Stimulated activated CD8-positive, alpha-beta memory T cell treated with anti-CD3 and anti-CD28 coated beads, Interleukin-12 subunit alpha, Interleukin-12 subunit beta, amount 100 ng/mL, for 24 hours (primary cell): ENCODE data around the gene PLEKHJ1.
"Not testable (repeated sequence)": the region's sequence is repeated elsewhere in the genome, so short reads cannot be mapped to it uniquely, and the experiment has no call there.

Source experiments
- DNase-seq: peaks from one replicate; pipeline ENCODE4 v3.0.0-alpha.2; 2020; ENCODE audit errors: extremely low read depth

PLEKHJ1 gene, protein sequence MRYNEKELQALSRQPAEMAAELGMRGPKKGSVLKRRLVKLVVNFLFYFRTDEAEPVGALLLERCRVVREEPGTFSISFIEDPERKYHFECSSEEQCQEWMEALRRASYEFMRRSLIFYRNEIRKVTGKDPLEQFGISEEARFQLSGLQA

DNA sequence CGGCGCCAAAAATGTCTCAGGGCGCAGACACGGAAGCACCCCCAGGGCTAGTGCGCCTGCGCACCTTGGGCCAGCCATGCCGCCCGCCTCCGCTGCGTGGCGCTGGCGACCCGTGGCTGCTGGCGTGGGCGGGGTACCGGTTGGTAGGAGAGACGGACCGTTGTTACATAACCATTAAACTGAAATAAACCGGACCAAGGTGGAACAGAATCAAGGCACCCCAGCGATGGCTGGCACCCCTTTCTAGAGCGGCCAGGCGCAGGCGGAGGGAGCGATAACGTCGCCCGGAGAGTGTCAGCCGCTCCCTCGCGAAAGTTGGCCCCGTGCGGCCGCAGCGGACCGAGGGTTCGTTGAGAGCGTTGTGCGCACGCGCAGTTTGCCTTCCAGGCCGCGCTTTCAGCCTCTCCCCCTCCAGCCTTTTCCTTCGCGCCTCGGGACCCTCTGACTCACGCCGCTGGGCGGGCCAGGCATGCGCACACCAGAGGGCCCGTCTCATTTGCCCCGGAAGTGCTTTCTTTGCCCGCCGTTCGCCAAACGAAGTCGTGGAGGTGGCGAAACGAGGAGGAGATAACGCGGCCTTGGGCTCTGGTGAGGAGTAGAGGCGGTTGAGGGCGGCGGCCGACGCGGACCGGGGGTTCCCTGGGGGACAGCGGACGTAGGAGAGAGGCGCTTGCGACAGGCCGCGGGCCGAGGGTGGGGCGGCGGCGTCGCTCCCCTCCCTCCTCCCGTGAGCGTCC lies at the start of gene PLEKHJ1, which contains the start of gene SF3A2:
Gene PLEKHJ1 (minus strand): TSS at position 16 of the 737 bp plus-strand sequence. CDS start 81 bp downstream, outside the sequence.
Gene SF3A2 (plus strand): TSS at position 511 of the 737 bp plus-strand sequence. CDS start 6,595 bp downstream, outside the sequence.
- DNase-seq, result peak; percentile 95

DNA sequence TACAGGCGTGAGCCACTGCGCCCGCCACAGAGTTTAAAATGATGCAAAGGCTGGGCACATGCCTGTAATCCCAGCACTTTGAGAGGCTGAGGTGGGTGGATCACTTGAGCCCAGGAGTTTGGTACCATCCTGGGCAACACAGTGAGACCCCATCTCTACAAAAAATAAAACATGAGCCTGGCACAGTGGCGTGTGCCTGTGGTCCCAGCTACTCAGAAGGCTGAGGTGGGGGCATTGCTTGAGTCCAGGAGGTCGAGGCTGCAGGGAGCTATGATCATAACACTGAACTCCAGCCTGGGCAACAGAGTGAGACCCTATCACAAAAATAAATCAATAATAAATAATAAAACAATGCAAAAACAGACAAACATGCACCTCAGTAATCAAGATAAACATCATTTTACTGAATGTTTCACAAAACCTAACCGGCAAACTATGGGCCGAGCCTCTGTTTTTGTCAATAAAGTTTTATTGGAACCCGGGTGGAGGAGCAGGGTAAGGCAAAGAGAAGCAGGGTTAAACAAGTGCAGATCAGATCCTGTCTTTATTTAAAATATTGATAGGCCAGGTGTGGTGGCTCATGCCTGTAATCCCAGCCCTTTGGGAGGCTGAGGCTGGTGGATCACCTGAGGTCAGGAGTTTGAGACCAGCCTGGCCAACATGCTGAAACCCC lies 47.8 kb upstream of the PLEKHJ1 start:
- DNase-seq, result no peak

DNA sequence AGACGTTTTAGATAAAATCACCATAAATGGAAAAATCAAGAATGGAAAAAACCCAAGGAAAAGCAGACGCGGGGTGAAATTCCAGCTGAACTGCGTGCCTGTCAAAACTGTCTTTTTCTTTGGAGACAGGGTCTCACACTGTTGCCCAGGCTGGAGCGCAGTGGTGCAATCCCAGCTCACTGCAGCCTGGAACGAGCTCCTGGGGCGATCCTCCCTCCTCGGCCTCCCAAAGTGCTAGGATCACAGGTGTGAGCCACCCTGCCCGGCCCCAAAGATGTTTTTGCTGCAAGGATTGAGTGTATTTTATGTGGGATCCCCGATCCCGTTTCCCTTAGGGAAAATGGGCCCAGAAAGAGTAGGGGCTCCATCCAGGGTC lies 46.7 kb upstream of the PLEKHJ1 start:
- no peak for DNase-seq

DNA sequence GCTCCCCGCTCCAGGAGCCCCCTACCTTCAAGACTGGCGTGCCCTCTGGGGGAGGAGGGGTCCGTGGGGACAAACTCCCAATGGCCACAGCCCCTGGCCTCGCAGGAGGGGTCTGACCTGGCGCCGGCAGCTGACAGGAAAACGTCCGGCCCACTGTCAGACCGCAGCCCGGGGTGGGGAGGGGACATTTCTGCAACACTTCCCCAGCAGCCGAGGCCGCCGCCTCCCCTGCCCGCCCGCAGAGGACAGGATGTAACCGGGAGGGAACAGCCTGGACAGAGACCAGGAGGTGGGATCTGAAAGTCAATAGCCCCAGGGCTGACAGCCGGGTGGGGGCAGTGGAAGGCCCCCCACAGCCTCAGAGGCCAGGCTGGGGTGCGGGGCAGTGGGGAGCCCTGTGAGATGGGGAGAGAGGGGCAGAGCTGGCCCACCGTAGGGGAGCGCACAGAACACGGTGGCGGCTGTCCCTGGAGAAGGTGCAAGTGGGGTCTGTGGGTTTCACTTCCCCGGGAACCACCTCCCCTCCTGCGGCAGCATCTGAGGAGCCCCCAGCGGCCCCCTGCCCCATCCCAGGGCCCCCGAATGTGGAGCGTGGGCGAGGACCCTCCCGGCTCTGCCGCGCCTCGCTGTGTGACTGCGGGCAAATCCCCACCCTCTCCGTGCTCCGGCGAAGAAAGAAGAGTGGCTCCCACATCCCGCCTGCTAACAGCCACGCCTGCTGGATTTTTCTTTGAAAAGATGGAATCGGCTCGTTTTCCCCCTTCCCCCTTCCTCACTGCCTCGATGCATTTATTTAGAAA lies 46.1 kb upstream of the PLEKHJ1 start, which contains the start of gene PEAK3:
Gene PEAK3 (minus strand): TSS at position 114 of the 800 bp plus-strand sequence. CDS start 1,244 bp downstream, outside the sequence.
- no peak for DNase-seq

DNA sequence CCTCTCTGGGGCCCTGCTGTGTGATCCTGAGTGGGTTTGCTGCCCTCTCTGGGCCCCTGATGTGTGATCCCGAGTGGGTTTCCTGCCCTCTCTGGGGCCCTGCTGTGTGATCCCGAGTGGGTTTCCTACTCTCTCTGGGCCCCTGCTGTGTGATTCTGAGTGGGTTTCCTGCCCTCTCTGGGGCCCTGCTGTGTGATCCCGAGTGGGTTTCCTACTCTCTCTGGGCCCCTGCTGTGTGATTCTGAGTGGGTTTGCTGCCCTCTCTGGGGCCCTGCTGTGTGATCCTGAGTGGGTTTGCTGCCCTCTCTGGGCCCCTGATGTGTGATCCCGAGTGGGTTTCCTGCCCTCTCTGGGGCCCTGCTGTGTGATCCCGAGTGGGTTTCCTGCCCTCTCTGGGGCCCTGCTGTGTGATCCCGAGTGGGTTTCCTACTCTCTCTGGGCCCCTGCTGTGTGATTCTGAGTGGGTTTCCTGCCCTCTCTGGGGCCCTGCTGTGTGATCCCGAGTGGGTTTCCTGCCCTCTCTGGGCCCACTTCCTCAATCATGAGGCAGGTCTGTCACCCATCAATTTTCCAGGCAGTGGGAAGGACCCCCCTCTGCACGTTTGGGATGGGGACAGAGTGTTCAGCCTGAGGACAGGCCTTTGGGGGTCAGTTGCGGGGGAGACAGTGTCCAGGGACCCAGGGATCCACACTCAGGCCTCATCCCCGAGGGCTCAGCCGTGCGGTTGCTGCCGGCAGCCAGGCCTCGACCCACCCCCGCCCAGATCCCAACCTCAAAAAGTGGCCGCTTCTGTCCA lies 45.3 kb upstream of the PLEKHJ1 start:
- not testable (repeated sequence) for DNase-seq

DNA sequence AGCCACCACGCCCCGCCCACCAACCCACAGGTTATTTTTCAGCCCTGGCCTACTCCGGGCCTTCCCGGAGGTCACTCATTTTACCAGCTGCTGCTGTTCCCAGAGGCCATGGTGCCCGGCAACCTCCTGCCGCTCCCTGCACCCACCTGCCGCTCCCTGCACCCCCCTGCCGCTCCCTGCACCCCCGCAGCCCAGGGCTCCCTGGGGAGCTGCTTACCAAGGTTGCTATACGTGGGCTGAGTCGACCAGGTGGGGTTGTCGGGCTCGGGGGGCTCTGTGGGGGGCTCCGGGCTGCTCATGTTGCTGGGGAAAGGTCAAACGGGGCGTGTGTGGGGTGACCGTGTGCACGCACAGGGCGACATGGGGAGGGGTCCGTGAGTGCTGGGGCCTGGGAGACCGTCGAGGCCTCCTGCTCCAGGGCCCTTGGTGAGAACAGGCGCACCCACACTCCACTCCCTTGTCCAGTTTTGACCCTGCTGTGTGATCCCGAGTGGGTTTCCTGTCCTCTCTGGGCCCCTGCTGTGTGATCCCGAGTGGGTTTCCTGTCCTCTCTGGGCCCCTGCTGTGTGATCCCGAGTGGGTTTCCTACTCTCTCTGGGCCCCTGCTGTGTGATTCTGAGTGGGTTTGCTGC lies 44.6 kb upstream of the PLEKHJ1 start:
- DNase-seq, result no peak

DNA sequence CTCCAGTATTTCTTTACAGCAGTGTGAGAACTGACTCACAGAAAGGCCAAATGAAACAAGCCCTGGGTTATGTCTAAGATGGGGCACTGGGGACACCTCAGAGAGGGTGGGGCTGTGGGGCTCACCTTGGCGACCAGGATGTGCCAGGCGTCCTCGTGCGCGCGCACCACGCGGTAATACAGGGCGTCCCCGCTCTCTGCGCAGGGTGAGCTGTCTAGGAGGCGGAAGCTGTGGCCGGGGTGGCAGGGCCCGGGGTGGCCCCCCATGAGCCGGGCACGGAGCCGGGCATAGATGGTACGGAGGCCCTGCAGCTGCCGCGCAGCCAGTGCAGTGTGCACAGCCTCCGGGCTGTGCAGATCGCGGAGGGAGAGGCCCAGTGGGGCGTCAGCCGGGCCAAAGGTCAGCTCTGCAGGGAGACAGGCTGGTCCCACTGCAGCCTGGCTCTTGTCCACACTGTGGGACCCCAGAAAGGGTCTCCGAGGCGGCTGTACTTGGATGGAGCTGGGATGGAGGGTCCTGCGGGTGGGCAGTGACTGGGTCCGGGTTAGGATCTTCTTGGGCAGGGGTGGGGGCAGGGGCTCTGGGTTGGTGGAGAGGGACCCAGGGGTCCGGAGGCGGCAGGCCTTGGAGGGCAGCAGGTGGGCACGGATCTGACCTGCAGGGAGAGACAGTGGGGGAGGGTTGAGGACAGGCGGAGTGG lies 42.5 kb upstream of the PLEKHJ1 start:
- no peak for DNase-seq

DNA sequence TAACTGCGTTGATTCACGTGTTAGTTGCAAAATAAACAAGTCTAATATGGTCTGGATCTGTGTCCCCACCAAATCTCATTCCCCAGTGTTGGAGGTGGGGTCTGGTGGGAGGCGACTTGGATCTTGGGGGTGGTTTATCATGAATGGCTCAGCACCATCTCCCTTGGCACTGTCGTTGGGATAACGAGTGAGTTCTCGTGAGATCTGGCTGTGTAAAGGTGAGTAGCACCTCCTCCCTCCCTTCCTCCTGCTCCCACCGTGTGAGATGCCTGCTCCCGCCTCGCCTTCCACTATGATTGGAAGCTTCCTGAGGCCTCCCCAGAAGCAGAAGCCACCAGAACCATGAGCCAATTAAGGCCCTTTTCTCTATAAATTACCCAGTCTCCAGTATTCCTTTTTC lies 41.0 kb upstream of the PLEKHJ1 start:
- no peak for DNase-seq

DNA sequence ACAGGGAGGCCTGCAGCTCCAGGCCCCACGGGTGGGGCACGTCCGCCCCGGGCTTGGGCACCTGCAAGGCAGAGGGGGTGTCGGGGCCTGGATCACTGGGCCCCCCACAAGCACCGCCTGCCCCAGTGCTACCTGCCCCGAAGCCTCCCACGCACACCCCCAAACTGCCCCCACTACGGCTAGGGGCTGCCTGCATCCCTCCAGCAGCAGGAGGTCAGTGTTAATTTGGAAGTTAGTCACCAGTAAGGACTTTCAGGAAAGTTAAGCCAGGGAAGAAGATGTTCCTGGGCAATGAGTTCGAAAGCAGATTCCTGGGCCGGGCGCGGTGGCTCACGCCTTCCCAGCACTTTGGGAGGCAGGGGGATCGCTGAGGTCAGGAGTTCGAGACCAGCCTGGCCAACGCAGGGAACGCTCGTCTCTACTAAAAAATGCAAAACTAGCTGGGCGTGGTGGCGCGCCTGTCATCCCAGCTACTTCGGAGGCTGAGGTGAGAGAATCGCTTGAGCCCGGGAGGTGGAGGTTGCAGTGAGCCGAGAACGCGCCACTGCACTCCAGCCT lies 40.4 kb upstream of the PLEKHJ1 start:
- no peak for DNase-seq

DNA sequence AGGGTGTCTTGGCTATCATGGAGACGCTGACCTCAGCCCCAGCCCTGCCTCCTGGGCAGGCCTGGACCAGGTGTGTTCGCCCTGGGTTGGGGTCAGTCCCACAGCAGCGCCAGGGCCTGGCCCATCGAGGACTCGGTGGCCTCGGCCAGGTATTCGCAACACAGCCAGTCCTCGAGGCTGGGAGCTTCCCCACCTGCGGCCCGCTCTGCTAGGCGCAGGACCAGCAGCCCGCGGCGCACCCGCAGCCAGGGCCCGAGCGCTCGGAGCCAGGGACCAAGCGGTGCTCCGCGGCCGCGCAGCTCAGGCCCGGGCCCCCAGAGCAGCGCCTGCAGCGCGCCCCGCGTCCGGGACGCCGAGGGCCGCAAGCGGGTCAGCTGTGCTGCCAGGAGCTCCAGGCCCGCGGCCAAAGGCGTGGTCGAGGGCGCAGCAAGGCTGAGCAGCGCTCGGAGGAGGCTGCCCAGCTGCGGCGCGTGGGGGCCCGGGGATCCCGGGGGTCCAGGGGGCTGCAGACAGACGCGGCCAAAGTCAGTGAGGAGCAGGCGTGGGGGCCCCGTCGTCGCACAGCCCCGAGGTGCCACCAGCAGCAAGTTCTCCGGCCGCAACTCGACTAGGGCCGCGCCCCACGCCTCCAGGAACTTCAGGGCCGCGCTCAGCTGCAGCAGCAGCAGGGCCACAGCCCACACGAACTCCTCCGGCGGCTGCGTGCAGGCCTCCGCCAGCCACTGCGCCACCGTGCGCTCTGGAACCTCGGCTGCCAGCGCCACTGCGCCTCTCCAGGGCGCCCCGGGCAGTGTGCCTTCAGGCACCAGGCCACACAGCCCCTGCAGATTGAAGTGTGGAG lies 39.7 kb upstream of the PLEKHJ1 start:
- DNase-seq, result no peak

DNA sequence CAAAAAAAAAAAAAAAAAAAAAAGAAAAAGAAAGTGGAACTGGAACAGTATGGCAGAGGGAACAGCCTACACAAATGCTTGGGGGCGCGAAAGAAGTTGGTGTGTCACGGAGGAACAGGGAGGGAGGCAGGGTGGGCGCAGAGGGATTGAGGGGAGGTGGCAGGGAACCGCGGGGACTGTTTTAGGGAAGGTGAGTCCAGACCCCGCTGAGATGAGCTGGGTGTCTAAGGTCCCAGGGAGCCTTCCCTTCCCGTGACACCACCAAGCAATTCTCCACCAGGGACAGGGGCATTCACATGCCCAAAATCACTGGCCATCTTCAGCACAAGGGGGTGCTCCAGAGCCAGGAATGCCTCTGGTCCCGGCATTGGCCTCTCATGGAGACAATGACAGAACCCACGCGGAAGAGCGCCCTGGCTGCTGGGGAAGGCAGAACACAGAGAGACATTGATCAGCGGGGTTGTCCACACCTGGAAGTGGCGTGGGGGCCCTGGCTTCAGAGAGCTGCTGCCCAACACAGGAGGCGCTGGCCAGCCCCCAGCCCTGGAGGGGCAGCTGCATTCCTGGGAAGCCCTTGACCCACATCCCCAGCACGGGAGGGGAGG lies 38.9 kb upstream of the PLEKHJ1 start:
- no peak for DNase-seq

DNA sequence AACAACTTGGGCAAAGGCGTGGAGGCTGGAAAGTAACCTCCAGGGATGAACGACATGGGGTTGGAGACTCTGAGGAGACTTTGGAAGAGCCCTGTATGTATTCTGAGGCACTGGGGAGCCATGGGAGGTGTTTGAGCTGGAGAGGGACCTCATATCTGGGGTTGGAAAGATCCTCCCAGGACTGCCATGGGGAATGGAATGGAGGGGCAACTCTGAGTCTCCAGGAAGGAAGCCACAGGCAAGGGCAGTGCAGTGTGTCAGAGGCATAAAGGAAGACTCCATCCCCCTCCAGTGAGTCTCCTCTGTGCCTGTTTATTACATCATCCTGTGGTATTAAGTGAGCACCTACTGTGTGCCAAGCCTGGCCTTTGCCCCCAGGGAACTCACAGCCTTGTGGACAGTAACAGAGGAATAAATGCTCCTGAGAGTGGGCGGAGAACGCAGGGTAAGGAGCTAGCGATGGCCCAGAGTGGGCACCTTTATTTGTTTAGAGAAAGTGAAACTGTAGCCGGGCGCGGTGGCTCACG lies 38.1 kb upstream of the PLEKHJ1 start:
- DNase-seq, result no peak

DNA sequence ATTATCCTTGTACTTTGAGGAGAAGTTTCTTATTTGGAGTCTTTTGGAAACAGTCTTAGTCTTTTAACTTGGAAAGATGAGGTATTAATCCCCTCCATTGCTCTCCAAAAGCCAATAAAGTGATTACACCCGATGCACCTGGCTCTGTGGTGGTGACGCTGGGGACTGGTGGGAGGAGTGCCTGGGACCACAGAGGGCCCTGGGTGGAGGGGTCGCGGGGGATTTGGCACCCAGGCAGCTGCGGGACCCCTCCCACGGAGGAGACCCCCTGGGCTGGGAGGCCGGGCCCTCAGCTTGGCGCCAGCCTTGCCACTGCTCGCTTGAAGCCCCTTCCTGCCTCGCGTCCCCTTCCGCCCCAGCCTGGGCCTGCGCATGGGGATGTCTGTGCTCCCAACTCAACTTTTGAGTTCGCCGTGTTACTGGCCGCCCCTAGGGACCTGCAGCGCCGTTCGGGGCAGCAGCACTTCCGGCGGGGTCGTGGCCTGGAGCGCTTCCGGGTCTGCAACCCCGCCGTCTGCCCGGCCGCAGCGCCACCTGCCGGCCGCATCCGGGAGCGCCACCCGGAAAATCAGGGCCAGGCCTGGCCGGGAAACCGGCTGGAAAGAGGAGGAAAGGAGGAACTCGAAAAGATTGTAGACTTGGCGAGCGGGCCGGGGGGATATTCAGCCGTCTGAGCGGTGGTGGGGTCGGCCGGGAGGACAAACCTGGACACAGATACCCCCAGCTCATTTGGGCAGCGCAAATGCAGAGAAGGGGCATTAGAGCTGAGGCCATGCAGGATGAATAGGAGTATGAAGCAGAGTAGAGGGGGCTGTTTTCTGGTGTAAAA lies 37.4 kb upstream of the PLEKHJ1 start:
- DNase-seq, result peak; percentile 45

DNA sequence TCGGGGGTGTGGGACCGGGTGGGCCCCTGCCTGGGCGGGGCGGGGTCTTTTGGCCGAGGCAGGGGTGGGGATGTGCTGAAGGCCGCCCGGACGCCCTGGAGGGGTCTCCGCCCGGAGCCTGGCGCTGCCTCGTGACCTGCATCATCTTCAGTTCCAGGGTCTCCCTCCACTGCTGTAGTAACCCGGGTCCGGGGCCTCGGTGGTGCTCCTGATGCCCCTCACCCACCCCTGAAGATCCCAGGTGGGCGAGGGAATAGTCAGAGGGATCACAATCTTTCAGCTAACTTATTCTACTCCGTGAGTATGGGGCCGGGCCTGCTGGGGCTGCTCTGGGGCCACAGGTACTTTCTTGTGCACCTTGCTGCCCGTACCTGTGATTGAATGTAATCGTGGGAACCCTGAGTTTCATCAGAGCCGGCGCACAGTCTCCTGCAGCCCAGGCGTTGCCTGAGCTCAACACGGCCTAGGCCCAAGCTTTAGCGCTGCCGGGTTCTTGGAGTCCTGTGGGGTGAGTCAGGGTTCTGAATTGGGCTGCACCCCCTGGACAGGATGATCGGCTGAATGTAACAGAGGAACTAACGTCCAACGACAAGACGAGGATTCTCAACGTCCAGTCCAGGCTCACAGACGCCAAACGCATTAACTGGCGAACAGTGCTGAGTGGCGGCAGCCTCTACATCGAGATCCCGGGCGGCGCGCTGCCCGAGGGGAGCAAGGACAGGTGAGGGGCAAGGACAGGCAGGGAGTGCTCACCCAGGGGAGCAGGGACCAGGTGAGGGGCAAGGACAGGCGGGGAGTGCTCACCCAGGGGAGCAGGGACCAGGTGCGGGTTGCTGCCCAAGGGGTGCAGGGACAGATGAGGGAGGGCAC lies 35.3 kb upstream of the PLEKHJ1 start:
- DNase-seq, result no peak

DNA sequence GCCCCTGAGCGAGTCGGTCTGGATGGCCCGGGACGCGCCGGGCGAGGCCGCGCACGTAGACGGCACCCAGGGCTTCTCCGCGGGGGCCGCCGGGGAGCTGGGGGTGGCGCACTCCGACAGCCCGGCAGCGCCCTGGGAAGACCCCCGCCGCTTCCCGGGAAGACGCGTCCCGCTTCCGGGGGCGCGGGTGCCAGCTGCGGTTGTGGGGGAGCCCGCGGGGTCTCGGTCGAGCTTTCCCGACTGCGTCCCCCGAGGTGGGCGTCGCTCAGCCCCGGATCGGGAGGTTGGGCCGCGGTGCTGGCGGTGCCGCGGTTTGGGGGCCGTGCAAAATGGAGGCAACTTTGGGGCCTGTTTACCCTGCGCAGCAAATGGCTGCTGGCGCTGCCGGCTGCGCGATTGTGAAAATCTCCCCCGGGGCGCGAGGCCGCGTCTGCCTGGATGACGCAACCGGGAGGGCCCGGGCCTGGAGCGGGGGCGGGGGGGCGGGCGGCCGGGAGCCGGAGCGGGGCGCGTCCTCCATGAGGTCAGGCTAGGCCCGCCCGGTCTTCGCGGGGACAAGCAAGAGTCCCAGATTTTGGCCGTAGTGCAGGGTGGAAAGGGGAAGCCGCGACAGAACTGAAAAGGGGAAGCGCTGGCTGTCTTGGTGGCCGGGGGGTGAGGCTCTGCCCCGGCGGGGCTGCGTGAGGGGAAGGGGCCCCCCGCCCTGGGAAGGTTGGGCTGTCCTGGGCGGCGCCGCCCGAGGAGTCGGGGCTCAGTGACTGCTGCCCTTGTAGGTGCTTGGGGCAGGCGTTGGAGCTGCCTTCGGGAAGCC lies 34.5 kb upstream of the PLEKHJ1 start:
- DNase-seq, result peak; percentile 51

DNA sequence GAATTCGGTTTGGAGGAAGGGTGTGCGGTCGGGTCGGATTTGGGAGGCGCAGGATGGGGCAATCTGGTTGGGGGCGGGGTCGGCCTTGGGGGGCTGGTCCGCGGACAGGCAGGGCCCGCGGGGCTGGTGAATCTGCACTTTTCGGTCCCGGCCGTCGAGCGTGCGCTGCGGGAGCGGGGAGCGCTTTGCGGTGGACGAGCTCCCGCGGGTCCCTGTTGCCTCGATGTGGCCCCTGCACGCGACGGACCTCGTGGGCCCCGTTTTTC lies 34.0 kb upstream of the PLEKHJ1 start:
- DNase-seq, result no peak
